Bronchial epithelial cell (primary cell): ENCODE data around the gene RNFT1. TPM values are rescaled to one million over a fixed set of nuclear protein-coding genes. Genes with fewer than 3 reads are reported as not detected.
"Not testable (repeated sequence)": the region's sequence is repeated elsewhere in the genome, so short reads cannot be mapped to it uniquely, and the experiment has no call there.

ENCODE experiments used
- DNase-seq: peaks from one replicate; pipeline ENCODE4 v3.0.0-alpha.2; 2010; ENCODE audit warnings: low read depth
- FAIRE-seq: peaks from 2 replicates; lab custom pipeline; 2011; peaks lifted over from hg19 to GRCh38; lab: Jason Lieb, UNC
- H3K27me3 ChIP-seq: 2 replicates; pipeline ENCODE4 v1.5.1; 2011; ENCODE audit warnings: low read length; ENCODE audit not compliant: control insufficient read depth, insufficient read depth
- H3K36me3 ChIP-seq: 2 replicates; pipeline ENCODE4 v1.5.1; 2011; ENCODE audit warnings: low read length; ENCODE audit not compliant: control insufficient read depth, insufficient read depth
- H3K4me3 ChIP-seq: 2 replicates; pipeline ENCODE4 v1.5.1; 2011; ENCODE audit warnings: mild to moderate bottlenecking, low read depth, low read length, control low read depth
- total RNA-seq: library from RNA; depleted of rRNA; stranded (reverse); fragments of >200 nt; gene quantifications from 2 replicates; pipeline ENCODE4 v1.2.1, GENCODE V29; 2014
- TF ChIP-seq, protein P1 (sequence below): IDR thresholded peaks from 2 replicates; pipeline ENCODE4 v1.5.1; 2011; ENCODE audit warnings: mild to moderate bottlenecking, moderate library complexity, low read length, control low read depth, inconsistent platforms; ENCODE audit not compliant: insufficient read depth, severe bottlenecking

RNFT1 gene
- total RNA-seq, 1 donor from 2014 or later = 8.4 TPM

DNA sequence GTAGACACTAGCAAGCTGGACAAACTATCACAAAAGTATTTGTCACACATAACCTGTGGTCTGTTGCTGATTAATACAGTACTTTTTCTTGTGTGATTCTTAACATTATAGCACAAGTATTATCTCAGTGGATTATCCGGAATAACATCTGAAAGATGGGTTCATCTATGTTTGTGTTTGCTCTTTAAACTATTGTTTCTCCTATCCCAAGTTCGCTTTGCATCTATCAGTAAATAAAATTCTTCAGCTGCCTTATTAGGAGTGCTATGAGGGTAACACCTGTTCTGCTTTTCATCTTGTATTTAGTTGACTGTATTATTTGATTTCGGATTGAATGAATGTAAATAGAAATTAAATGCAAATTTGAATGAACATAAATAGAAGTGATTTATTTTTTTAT lies 14.5 kb downstream of the RNFT1 start:
- no peak for DNase-seq
- H3K36me3 ChIP-seq = peaks cover 4% of the 10 kb centered on the region
- no peak overlapping the region for H3K4me3 ChIP-seq
- H3K27me3 ChIP-seq = no peaks in the 10 kb centered on the region
- FAIRE-seq = no peak
- TF ChIP-seq, protein P1, sequence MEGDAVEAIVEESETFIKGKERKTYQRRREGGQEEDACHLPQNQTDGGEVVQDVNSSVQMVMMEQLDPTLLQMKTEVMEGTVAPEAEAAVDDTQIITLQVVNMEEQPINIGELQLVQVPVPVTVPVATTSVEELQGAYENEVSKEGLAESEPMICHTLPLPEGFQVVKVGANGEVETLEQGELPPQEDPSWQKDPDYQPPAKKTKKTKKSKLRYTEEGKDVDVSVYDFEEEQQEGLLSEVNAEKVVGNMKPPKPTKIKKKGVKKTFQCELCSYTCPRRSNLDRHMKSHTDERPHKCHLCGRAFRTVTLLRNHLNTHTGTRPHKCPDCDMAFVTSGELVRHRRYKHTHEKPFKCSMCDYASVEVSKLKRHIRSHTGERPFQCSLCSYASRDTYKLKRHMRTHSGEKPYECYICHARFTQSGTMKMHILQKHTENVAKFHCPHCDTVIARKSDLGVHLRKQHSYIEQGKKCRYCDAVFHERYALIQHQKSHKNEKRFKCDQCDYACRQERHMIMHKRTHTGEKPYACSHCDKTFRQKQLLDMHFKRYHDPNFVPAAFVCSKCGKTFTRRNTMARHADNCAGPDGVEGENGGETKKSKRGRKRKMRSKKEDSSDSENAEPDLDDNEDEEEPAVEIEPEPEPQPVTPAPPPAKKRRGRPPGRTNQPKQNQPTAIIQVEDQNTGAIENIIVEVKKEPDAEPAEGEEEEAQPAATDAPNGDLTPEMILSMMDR = no peak

DNA sequence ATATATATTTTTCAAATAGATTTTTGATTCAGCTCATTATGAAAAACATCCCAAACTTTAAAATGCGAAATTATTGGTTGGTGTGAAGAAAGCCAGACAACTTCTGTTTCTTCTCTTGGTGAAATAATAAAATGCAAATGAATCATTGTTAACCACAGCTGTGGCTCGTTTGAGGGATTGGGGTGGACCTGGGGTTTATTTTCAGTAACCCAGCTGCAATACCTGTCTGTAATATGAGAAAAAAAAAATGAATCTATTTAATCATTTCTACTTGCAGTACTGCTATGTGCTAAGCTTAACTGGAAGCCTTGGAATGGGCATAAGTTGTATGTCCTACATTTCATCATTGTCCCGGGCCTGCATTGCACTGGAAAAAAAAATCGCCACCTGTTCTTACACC lies 17.2 kb downstream of the RNFT1 start:
- not testable (repeated sequence) for DNase-seq, FAIRE-seq, H3K36me3 ChIP-seq

DNA sequence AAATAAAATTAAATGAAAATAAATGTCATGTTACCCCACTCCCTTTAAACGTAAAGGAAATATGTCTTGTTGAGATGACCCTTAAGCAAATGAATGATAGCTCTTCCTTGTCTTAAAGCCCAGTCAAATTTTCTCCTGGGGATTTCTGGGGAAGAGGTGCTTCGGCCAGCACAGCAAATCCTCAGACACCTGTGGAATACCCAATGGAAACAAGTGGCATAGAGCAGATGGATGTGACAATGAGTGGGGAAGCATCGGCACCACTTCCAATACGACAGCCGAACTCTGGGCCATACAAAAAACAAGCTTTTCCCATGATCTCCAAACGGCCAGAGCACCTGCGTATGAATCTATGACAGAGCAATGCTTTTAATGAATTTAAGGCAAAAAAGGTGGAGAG lies 18.1 kb downstream of the RNFT1 start:
- not testable (repeated sequence) for H3K36me3 ChIP-seq, DNase-seq, H3K27me3 ChIP-seq, H3K4me3 ChIP-seq, FAIRE-seq

More for the DNA sequence above, 17.2 kb downstream of the RNFT1 start:
- not testable (repeated sequence) for H3K27me3 ChIP-seq, H3K4me3 ChIP-seq

DNA sequence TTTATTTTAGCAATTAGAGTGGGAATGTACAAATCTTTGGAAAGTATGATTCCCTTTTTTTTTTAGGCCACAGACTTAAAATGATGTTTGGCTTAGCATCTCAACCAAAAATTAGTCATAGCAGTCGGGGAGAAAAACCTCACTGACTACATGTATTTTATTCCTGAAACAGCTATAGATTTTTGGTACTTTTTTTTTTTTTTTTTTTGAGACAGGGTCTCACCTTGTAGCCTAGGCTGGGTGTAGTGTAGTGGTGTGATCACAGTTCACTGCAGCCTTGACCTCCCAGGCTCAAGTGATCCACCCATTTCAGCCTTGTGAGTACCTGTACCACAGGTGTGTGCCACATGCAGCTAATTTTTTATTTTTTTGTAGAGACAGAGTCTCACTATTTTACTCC lies 23.4 kb downstream of the RNFT1 start:
- TF ChIP-seq, protein P1 = no peak
- Histone ChIP-seq H3K4me3 (no peak overlapping the region), H3K27me3 (no peaks in the 10 kb centered on the region), H3K36me3 (peaks cover 3% of the 10 kb centered on the region)
- DNase-seq (no peak), FAIRE-seq (no peak)

DNA sequence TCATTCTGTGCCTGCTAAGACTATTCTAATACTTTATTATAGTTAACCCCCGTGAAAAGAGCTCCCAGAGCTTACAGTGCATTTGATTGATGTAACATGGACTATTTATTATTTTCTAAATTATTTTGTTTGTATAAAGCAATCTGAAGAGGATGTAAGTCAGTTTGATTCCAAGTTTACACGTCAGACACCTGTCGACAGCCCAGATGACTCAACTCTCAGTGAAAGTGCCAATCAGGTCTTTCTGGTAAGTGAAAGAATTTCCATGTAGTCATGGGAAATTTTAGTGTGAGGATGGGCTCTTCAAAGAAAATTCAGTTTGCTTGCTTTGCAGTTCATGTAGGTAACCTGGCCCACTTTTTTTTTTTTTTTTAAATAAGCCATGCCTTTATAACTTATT lies 23.8 kb downstream of the RNFT1 start:
- H3K4me3 ChIP-seq, FAIRE-seq, H3K36me3 ChIP-seq, H3K27me3 ChIP-seq: not testable (repeated sequence)
- peak; percentile 72 for DNase-seq

DNA sequence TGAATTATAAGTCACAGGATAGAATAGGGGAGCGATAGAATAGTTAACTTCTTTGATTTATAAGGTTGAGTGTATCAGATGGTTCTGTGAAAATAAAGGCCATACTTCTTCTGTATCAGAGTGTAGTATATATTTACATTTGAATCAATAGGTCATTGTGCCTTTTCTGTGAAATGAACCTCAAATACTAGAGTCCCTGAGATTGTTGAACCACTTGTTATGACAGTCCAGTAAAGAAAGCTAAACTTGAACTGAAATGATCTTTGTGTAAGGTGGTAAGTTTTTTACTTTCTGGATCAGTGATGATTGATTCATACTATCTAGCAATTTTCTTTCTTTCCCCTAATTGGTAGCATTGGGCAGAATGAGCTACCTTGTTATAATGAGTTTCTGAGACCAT lies 31.2 kb downstream of the RNFT1 start:
- not testable (repeated sequence) for H3K36me3 ChIP-seq, H3K27me3 ChIP-seq, DNase-seq, H3K4me3 ChIP-seq, FAIRE-seq

DNA sequence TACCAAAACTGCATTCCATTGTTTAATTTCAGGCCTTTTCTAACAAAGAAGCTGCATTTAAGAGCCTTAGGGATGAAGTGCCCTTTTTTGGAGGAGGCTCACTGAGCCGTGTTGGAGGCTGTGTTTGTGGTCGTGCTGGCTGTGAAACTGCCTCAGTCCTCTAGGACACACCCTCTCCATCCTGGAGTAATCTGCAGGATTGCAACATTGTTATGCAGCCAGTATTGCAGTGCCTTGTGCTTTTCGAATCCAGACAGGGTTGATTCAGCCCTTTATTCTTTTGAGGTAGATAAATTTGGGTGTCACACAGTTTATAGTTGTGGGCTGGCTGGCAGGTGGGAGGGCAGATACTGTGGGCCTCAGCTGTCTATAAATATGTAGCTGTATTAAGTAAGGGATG lies 33.8 kb downstream of the RNFT1 start:
- not testable (repeated sequence) for H3K36me3 ChIP-seq, FAIRE-seq, H3K27me3 ChIP-seq, H3K4me3 ChIP-seq
- peak; percentile 20 for DNase-seq

DNA sequence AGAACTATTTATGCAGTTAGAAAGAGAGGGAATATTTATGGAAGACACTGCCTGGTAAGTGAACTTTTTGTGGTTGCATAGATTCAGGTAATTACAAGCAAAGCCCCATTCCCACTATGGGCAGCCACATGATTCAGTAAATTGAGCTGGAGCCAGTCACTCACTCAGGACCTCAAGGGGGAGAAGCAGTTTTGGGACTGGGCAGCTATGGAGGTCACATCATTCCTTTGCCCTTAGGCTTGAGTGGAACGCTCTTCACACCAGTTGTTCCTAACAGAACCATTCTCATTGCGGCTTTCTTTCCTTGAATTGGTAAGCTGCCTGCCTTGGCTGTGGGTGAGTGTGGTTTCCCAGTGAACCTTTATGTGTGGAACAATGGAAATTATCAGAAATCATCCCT lies 34.4 kb downstream of the RNFT1 start:
- not testable (repeated sequence) for H3K4me3 ChIP-seq, FAIRE-seq, DNase-seq, H3K27me3 ChIP-seq, H3K36me3 ChIP-seq

DNA sequence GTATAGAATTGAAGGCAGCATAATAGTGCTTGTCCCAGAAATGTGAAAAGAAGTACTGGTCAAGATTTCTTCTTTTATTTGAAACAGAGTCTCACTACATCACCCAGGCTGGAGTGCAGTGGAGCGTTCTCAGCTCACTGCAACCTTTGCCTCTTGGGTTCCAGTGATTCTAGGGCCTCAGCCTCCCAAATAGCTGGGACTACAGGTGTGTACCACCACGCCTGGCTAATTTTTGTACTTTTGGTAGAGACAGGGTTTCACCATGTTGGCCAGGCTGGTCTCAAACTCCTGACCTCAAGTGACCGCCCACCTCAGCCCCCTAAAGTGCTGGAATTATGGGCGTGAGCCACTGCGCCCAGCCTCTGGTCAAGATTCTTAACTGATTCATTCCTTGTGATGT lies 43.9 kb downstream of the RNFT1 start:
- not testable (repeated sequence) for FAIRE-seq, DNase-seq, H3K36me3 ChIP-seq, H3K27me3 ChIP-seq, H3K4me3 ChIP-seq

DNA sequence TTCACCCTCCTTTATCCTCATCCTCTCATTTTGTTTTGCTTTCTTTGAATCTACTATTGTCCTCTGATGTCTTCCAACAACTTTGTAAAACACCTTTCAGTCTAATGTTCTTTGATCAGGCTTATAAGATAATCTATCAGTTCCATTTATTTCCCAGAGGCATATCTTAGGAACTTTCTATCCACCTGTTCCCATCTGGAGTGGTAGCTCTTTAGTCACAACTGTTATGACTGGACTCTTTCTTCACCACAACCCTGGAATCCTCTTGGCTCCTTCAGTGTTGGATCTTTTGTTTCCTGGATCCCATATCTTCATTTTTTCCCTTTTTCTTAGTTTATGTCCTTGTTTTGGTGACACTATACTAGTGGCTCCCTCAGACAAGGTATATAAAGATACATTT lies 48.1 kb downstream of the RNFT1 start:
- TF ChIP-seq, protein P1 = no peak
- Histone ChIP-seq H3K36me3 (peaks cover 10% of the 10 kb centered on the region), H3K27me3 (no peaks in the 10 kb centered on the region), H3K4me3 (no peak overlapping the region)
- no peak for FAIRE-seq
- DNase-seq = no peak
